GM19239 (cell line): ENCODE measurements around the gene NEK6.

ENCODE experiments used
- DNase-seq: peaks from one replicate; pipeline ENCODE4 v3.0.0; 2011; ENCODE audit warnings: low spot score; ENCODE audit not compliant: insufficient read length
- FAIRE-seq: peaks from 2 replicates; lab custom pipeline; 2011; peaks lifted over from hg19 to GRCh38; lab: Jason Lieb, UNC

NEK6 gene

DNA sequence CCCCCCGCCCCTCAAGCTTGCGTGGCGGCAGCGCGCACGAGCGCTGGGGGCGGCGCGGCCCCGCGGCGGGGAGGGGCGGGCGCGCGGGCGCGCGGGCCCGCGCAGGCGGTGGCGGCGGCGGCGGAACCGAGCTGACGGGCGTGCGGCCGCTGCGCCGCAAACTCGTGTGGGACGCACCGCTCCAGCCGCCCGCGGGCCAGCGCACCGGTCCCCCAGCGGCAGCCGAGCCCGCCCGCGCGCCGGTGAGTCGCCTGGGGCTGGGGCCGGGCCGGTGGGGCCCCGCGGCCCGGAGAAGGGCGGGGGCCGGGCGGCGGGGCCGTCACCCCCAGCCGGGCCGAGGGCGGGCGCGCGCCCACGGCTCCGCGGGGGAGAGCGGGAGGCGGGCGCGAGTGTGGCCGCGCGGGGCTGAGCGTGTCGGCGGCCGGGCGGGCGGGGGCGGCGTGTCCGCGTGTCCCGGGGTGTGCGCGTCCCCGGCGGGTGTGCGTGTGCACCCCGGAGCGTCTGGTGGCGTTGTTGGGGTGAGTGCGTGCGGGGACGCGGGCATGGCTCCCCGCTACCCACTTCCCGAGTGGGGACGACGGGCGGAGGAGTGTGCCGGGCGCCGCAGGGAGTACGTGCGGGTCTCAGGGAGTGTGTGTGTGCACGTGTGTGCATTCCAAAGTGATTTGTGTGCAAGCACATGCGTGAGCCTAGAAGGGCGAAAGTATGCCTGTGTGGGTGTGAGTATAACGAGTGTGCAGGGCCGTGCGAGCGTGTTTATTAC, at the start of gene NEK6:
Gene NEK6 (plus strand): TSS at position 106 of the 763 bp plus-strand sequence. CDS start 44,016 bp downstream, outside the sequence.
- DNase-seq (no peak), FAIRE-seq (no peak)

DNA sequence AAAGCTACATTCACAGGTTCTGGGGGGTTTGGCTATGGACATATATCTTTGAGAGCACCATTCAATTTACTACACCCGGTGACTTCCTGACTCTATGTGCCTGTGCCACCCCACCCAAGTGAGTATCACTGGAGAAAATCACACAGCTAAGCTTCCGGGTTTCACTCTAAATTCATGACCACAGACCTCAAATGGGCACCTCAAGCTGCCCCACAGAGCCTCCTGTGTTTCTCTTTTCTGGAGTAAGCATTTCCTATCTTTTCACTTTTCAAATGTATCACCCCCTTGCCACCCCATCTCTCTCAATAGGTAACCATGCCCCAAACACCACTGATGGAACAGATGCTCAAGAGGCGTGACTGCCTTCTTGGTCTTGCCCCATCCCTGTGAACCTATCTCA, 49.2 kb upstream of the NEK6 start:
- FAIRE-seq (no peak), DNase-seq (no peak)

DNA sequence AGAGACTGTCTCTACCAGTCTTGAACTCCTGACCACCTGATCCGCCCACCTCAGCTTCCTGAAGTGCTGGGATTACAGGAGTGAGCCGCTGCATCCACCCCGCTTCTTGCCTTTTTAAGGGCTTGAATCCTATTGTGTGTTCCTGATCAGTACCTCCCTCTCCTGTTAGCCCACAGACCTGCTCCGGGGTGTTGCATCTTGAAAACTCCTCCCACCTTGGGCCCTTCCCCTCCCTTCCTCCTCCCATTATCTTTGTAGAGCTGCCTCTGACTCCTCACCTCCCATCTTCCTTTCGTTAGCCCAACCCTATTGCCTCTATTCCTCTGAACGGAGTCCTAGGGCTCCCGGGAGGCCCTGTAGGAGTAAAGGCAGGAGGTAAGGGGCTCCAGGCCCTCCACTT, 48.5 kb upstream of the NEK6 start:
- no peak for FAIRE-seq
- DNase-seq: no peak

DNA sequence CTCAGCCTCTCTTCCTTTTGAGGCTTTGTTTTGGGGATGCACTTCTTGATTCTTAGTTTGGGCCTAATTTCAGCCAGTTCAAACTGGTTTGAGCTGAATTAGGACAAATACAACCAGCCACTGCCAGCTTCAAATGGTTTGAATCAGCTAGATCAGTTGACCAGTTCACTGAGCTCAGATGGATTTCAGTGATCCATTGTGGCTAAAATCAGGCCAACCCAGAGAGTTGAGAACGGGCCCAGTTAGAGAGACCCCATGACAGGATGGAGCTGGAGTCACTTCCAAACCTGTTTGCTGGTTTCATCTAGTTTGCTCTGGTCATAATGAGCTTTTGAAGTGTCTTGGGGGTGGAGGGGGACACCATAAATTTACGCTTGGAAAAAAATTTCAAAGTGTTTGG, 48.0 kb upstream of the NEK6 start:
- no peak for DNase-seq
- no peak for FAIRE-seq

- no peak for DNase-seq
- no peak for FAIRE-seq
These were observed 47.1 kb upstream of the NEK6 start for GRCh38 chr9:124210697-124211096.

DNA sequence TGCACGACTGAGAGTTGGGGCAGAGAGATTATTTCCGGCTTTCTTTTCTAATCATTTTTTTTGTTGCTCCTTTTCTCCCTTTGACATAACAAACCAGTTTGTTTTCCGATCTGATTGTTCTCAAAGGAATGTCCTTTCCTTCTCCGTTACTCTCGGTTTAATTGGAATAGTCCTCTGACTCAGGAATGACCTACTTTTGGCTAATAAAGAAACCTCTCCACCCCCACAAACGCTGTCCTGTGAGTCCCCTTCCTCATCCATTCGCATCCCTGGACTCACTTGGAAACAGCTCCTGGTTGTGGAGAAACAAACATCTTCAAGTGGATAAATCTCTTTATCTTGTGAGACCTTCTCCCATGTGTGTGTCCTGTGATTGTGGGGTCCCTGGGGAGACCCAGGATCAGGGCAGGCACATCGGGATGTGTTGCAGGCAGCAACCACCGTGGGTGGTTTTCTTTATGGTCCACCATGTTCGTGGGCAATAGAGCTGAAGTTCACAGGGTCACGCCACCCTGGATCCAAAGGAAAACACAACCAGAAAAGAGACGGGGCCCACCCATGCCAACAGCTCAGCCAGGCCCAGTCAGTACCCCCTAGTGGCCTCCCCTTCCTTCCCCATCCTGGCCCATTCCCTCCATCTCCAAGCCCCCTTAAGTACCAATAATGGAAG, 45.2 kb upstream of the NEK6 start:
- DNase-seq (no peak), FAIRE-seq (no peak)

GRCh38 chr9:124213396-124213795, 44.4 kb upstream of the NEK6 start:
- FAIRE-seq (no peak), DNase-seq (no peak)

DNA sequence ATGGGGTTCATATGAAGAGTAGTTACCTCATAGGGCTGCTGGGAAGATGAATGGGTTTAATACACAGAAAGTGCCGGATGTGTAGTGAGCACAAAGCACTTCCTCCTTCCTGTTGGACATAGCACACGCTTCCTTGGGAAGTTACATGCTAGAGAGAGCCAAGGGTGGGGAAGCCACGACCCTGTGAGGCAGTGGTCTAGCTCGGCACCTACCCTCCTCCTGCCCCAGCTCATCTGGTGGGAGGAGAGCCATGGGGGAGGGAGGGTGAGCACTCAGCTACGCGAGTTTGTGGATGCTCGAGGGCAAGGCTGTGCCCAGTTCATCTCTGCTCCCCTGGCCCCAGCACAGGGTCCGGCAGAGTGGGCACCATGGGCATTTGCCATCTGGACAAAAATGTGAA, 43.6 kb upstream of the NEK6 start:
- no peak for DNase-seq
- peak; percentile 35 for FAIRE-seq

DNA sequence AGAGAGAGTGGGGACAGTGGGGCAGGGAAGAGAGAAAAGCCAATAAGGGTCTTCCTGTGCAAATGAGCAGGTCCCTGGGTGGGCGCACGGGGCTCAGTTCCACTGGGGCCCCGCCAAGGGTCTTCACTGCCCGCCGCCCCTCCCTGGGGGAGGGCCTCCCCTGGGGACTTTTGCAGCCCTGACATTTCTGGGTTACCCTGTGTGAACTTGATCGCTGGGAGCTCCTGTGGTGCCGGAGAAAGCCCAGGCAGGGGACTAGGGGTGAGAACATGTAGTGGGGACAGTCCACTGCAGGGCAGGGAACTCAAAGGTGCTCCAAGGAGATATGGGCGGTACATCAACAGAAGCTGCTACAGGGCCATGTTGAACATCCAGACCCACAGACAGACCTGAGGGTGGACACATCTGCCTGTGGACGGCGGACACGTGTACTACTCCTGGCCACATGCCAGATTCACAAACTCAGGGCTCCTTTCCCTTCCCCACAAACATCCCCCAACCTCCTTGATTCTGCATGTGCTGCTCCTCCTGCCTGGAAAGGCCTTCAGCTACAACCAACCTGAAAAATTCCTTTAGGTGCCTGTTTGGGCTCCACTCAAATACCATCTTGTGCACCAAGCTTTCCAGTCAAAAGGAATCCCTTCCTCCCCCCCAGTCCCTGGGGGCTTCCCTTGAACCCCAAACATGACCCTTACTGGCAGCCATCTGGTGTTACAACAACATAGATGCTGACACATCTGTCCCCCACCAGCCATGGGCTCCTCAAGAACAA, 43.0 kb upstream of the NEK6 start:
- DNase-seq: no peak
- FAIRE-seq: no peak

GRCh38 chr9:124215368-124215910, 42.3 kb upstream of the NEK6 start:
- FAIRE-seq (no peak), DNase-seq (no peak)

DNA sequence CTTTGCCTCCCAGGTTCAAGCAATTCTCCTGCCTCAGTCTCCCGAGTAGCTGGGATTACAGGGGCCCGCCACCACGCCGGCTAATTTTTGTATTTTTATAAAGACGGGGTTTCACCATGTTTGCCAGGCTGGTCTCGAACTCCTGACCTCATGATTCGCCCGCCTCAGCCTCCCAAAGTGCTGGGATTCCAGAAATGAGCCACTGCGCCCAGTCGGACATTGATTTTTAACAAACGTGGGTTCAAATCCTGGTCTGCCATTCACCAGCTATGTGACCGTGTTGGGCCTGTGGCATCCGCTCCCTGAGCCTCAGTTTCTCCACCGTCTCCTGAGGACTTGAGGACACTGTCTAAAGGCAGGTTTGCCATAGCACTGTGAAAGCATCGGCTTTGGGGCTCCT, 41.8 kb upstream of the NEK6 start:
- no peak for FAIRE-seq
- DNase-seq: no peak

GRCh38 chr9:124216474-124217176, 41.1 kb upstream of the NEK6 start:
- DNase-seq (no peak), FAIRE-seq (no peak)

GRCh38 chr9:124217836-124218437, 39.8 kb upstream of the NEK6 start:
- DNase-seq (no peak), FAIRE-seq (peak; percentile 80)

DNA sequence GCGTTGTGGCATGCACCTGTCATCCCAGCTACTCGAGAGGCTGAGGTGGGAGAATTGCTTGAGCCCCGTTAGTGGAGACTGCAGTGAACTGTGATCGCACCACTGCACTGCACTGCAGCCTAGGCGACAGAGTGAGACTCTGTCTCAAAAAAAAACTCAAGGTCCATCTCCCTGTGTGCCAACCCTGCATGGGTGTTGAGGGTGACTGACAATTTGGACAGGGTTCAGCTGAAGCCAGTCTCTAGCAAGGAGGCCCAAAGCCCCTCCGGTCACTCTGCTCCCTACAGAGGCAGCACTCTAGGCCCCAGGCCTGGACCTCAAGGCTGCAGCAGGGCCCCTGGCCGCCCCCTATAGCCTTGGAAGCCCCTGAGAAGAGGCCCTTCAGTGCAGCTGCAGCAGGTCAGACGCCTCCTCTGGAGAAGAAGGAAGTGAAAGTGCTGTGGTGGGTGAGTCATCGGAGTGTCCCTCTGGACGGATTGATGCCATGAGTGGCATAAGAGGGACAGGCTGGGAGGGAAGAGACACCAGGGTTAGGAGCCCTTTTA, 39.2 kb upstream of the NEK6 start:
- no peak for DNase-seq
- peak; percentile 90 for FAIRE-seq

- FAIRE-seq: no peak
- no peak for DNase-seq
These were observed 38.7 kb upstream of the NEK6 start for GRCh38 chr9:124218987-124219461.

- DNase-seq (no peak), FAIRE-seq (no peak)
These were observed 36.8 kb upstream of the NEK6 start for GRCh38 chr9:124220946-124221451.

DNA sequence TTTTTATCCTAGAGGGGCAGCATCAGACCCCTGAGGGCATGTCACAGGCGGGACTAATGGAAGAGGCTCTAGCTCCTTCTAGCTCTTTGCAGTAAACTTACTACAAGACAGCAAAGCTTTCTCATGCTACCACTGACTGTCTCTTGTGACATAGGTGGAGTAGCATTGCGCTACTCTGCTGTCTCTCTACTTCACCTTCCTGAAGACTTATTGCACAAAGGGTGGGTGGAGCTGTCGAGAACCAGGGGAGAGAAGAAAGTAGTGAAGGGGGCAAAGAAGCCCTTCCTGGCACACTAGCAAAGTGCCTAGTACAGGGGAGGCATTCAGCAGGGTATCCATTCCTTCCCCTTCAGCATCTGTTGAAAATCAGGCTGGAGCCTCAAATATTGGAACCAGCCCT, 36.1 kb upstream of the NEK6 start:
- DNase-seq (no peak), FAIRE-seq (no peak)

DNA sequence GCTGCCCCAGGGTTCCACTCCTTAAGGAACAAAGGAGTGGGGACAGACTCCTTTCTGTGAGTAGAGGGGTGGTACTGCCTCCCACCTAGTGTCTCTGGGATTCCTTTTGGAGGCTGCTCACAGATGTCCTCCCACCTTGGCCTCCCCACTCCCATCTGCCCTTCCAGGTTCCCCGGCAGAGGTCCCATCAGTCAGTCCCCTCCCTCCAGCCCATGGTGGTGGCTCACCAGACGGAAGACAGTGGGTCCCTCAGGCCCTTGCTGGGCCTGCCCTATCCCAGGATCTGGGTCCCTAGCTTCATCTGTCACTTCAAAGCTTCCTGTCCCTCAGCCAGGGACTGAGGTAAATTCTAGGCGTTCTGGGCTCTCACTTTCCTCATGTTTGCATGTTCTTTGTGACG, 35.6 kb upstream of the NEK6 start:
- DNase-seq (no peak), FAIRE-seq (no peak)
